Sigmoid colon (tissue), 4 donors: ENCODE data around the gene NRTN.

Experiments
- EP300 ChIP-seq, 4 donors: sonication (generic); formaldehyde crosslinking; IDR thresholded peaks; one replicate each; pipeline ENCODE4 v1.6.1; 2017; ENCODE audit warnings: antibody characterized with exemption in 4 of 4
- TF ChIP-seq, protein P1 (sequence below), 4 experiments: fragments of 450-650 bp in 3 of 4; fragments of 200-600 bp in 1 of 4; IDR thresholded peaks; one replicate each; pipeline ENCODE4 v1.5.1; 2016 to 2019; ENCODE audit warnings: antibody characterized with exemption in 4 of 4, mild to moderate bottlenecking in 3 of 4, moderate library complexity in 2 of 4

DNA sequence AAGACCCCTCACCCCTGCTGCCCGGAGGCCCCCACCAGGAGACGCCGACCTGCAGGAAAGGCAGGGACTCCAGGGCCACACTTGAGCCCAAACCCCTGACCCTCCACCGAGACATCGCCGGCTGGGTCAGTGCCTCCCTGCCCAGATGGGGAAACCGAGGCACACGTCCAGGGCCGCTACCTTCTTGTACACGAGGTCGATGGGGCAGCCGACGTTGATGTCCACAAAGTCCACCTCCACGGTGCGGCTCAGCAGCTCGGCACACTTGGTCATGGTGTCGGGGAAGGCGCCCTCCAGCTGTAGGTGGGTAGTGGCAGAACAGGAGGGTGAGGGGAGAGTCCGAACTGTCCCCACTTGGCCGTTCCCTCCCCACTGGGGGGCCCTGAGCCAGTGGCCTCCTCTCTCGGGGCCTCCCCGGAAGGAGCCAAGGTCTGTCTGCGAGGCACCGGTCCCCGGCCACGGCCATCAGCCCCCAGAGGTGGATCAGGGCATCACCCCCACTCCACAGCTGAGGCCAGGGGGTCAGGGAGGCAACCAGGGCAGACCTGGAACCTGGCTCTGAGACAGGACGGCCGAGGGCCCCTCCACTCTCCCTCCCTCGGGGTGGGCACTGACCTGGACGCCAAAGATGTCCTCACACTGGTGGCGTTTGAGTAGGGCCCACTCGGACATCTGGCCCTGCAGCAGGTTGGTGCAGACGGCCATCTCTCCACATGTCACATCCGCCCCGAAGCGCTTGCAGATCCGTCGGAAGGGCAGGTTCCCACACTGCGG lies 17.3 kb upstream of the NRTN start:
- no peak for TF ChIP-seq EP300 (IDR thresholded peaks at IDR 0.05)
- TF ChIP-seq, protein P1, sequence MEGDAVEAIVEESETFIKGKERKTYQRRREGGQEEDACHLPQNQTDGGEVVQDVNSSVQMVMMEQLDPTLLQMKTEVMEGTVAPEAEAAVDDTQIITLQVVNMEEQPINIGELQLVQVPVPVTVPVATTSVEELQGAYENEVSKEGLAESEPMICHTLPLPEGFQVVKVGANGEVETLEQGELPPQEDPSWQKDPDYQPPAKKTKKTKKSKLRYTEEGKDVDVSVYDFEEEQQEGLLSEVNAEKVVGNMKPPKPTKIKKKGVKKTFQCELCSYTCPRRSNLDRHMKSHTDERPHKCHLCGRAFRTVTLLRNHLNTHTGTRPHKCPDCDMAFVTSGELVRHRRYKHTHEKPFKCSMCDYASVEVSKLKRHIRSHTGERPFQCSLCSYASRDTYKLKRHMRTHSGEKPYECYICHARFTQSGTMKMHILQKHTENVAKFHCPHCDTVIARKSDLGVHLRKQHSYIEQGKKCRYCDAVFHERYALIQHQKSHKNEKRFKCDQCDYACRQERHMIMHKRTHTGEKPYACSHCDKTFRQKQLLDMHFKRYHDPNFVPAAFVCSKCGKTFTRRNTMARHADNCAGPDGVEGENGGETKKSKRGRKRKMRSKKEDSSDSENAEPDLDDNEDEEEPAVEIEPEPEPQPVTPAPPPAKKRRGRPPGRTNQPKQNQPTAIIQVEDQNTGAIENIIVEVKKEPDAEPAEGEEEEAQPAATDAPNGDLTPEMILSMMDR (IDR thresholded peaks at IDR 0.05): no peak
